ENCODE measurements around the gene SLC17A3.

- TF ChIP-seq CTCF (IDR thresholded peaks at IDR 0.05 in 2 of 3, conservative IDR thresholded peaks at IDR 0.05 in 1 of 3; ENCODE audit: control insufficient read depth in 2 of 3, extremely low read depth in 1 of 3, insufficient read depth in 1 of 3, low read depth in 3 of 3, low read length in 3 of 3) (no peak), CREB1 (IDR thresholded peaks at IDR 0.05; ENCODE audit: low read depth) (no peak), POLR2A (IDR thresholded peaks at IDR 0.05; ENCODE audit: low read depth, low read length) (no peak), EGR1 (IDR thresholded peaks at IDR 0.05; ENCODE audit: borderline replicate concordance in 1 of 2, low read depth in 2 of 2, low read length in 2 of 2) (no peak), MAX (IDR thresholded peaks at IDR 0.05; ENCODE audit: low read depth, low read length) (no peak), FOS (IDR thresholded peaks at IDR 0.05; ENCODE audit: borderline replicate concordance, extremely low read depth, insufficient read length) (no peak), ZNF24 (IDR thresholded peaks at IDR 0.05) (no peak), NKRF (conservative IDR thresholded peaks at IDR 0.05) (no peak), RB1 (IDR thresholded peaks at IDR 0.05; ENCODE audit: borderline replicate concordance) (no peak), SMARCA5 (IDR thresholded peaks at IDR 0.05) (no peak), EZH2 (IDR thresholded peaks at IDR 0.05; ENCODE audit: borderline replicate concordance, control insufficient read depth, low read depth, low read length) (no peak)
Observed at GRCh38 chr6:25844518-25844917, 29.5 kb downstream of the SLC17A3 start.
